Colonic mucosa (tissue), 4 donors: ENCODE results near the gene TSSK2. TPM values are rescaled to one million over a fixed set of nuclear protein-coding genes. Genes with fewer than 3 reads are reported as not detected.

Experiments
- DNase-seq: peaks from one replicate; pipeline ENCODE4 v3.0.0-alpha.2; 2020
- H3K27ac ChIP-seq: fragments of 200-600 bp; one replicate; pipeline ENCODE4 v1.8.0; 2021
- H3K27me3 ChIP-seq: fragments of 200-600 bp; one replicate; pipeline ENCODE4 v1.8.0; 2021
- H3K36me3 ChIP-seq: fragments of 200-600 bp; one replicate; pipeline ENCODE4 v1.8.0; 2021
- H3K4me1 ChIP-seq: fragments of 200-600 bp; one replicate; pipeline ENCODE4 v1.8.0; 2021; ENCODE audit warnings: mild to moderate bottlenecking
- H3K4me3 ChIP-seq: fragments of 200-600 bp; one replicate; pipeline ENCODE4 v1.8.0; 2021
- H3K9ac ChIP-seq, 2 donors: one replicate each; pipeline ENCODE4 v1.7.0; 2013; ENCODE audit warnings: control low read depth in 2 of 2, low read depth in 2 of 2, low read length in 2 of 2
- H3K9me3 ChIP-seq: fragments of 200-600 bp; one replicate; pipeline ENCODE4 v1.8.0; 2021
- intact Hi-C: fragments of 100-400 bp; cut with DNase I; formaldehyde crosslinking; loops from one replicate; pipeline ENCODE4 v1.14.1; 2022
- total RNA-seq, 2 donors: library from RNA; stranded (reverse); fragmentation: NEBNext Ultra II Directional in 1 of 2; extraction: Animal tissue kit (Norgen Biotek cat#: 25700) in 1 of 2; gene quantifications; one replicate each; pipeline ENCODE4 v1.2.1, GENCODE V29; 2021
- TF ChIP-seq, protein P1 (sequence below): fragments of 200-600 bp; IDR thresholded peaks from one replicate; pipeline ENCODE4 v1.8.0; 2022; ENCODE audit warnings: antibody characterized with exemption, mild to moderate bottlenecking
- donor health status: healthy.
- donor health status: DM: no; HTN: no; CAD: no.
- donor health status: DM: no; HTN: no; CAD: no.

Gene TSSK2
- total RNA-seq, 2 donors from 2014 or later: not detected

DNA sequence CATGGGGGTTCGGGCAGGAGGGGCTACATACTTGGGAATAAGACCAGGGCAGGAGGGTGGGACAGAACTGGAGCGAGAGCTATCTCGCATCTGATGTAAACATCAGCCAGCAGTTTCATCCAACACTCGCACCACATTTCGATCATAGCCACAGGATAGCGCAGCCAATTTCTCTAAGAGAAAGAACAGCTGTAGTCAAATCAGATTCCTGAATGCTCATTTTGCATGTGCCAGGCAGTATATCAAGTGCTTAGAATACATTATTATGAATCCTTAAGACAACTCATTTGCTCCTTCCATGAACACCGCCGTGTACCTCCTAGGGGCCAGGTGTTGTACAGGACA, 23.4 kb upstream of the TSSK2 start:
- DNase-seq: no peak
- H3K9me3 ChIP-seq: no peaks in the 10 kb centered on the region
- no peaks in the 10 kb centered on the region for H3K36me3 ChIP-seq
- no peaks in the 10 kb centered on the region for H3K27me3 ChIP-seq
- peaks cover 10% of the 10 kb centered on the region for H3K4me1 ChIP-seq
- intact Hi-C loops: no loop called here
- no peak overlapping the region for H3K9ac ChIP-seq
- H3K27ac ChIP-seq: no peak overlapping the region
- TF ChIP-seq, protein P1, sequence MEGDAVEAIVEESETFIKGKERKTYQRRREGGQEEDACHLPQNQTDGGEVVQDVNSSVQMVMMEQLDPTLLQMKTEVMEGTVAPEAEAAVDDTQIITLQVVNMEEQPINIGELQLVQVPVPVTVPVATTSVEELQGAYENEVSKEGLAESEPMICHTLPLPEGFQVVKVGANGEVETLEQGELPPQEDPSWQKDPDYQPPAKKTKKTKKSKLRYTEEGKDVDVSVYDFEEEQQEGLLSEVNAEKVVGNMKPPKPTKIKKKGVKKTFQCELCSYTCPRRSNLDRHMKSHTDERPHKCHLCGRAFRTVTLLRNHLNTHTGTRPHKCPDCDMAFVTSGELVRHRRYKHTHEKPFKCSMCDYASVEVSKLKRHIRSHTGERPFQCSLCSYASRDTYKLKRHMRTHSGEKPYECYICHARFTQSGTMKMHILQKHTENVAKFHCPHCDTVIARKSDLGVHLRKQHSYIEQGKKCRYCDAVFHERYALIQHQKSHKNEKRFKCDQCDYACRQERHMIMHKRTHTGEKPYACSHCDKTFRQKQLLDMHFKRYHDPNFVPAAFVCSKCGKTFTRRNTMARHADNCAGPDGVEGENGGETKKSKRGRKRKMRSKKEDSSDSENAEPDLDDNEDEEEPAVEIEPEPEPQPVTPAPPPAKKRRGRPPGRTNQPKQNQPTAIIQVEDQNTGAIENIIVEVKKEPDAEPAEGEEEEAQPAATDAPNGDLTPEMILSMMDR: no peak
- H3K4me3 ChIP-seq: no peak overlapping the region

DNA sequence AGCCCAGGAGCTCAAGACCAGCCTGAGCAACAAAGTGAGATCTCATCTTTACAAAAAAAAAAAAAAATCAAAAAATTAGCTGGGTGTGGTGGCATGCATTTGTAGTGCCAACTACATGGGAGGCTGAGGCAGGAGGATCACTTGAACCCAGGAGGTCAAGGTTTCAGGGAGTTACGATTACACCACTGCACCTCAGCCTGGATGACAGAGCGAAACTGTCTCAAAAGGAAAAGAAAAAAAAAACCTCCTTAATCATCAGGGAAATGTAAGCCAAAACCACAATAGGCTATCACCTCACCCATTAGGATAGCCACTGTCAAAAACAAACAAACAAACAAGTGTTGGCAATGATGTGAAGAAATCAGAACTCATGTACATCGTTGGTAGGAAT, 22.3 kb upstream of the TSSK2 start:
- Histone ChIP-seq H3K9me3 (no peaks in the 10 kb centered on the region), H3K36me3 (no peaks in the 10 kb centered on the region), H3K27me3 (no peaks in the 10 kb centered on the region), H3K4me1 (peaks cover 10% of the 10 kb centered on the region), H3K9ac (no peak overlapping the region), H3K27ac (no peak overlapping the region), H3K4me3 (no peak overlapping the region)
- intact Hi-C loops: no loop called here
- TF ChIP-seq, protein P1: no peak
- DNase-seq: no peak

DNA sequence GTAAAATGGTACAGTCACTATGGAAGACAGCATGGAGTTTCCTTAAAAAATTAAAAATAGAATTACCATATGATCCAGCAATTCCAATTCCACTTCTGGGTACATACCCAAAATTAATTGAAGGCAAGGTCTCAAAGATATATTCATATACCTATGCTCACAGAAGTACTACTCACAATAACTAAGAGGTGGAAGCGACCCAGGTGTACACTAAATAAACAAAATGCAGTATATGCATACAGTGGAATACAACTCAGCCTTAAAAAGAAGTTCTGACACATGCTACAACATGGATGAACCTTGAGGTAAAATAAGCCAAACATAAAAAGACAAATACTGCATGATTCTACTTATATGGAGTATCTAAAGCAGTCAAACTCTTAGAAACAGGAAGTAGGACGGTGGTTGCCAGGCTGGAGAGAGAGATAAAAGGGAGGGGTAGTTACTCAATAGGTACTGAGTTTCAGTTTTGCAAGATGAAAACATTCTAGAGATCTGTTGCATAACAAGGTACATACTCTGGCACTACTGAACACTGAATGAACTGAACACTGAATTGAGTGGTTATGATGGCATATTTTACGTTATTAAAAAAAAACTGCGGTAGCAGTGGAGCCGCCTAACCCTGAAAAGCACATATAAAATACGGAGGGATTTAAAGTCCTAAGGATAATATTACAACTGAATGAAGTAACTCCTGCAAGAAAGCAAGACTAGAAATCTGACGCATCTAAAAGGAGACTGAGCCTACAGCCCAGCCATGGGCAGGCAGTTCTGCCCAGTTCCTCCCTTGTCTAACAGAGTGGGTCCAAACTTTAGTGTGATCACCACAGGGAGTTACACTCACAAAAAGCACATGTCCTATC, 21.7 kb upstream of the TSSK2 start:
- TF ChIP-seq, protein P1: no peak
- no peaks in the 10 kb centered on the region for H3K36me3 ChIP-seq
- no peak overlapping the region for H3K4me3 ChIP-seq
- no peak overlapping the region for H3K9ac ChIP-seq
- peaks cover 10% of the 10 kb centered on the region for H3K4me1 ChIP-seq
- DNase-seq: no peak
- H3K27me3 ChIP-seq: no peaks in the 10 kb centered on the region
- intact Hi-C loops: no loop called here
- peak overlapping the region; percentile 32 for H3K27ac ChIP-seq
- no peaks in the 10 kb centered on the region for H3K9me3 ChIP-seq

DNA sequence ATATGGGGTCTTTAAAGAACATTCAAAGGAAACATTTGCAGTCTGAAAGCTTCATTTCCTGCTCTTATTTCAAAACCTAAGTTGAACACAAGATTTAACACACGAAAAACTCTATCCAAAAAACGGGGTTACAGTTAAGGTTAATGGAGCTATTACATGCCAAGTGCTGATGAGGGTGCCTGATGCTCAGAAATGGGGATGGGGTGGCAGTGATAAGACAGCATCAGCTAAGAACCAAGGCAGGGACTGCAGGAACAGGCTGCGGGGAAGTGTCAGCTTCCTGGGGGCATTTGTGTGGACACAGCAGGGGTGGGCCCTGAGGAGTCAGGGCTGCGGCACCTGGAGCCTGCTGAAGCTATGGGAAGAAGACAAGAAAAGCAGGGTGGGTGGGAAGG, 21.0 kb upstream of the TSSK2 start:
- H3K4me3 ChIP-seq: no peak overlapping the region
- TF ChIP-seq, protein P1: no peak
- intact Hi-C loops: no loop called here
- H3K27me3 ChIP-seq: no peaks in the 10 kb centered on the region
- no peaks in the 10 kb centered on the region for H3K36me3 ChIP-seq
- DNase-seq: no peak
- no peaks in the 10 kb centered on the region for H3K9me3 ChIP-seq
- H3K9ac ChIP-seq: no peak overlapping the region
- H3K4me1 ChIP-seq: peaks cover 10% of the 10 kb centered on the region
- peak overlapping the region; percentile 32 for H3K27ac ChIP-seq

DNA sequence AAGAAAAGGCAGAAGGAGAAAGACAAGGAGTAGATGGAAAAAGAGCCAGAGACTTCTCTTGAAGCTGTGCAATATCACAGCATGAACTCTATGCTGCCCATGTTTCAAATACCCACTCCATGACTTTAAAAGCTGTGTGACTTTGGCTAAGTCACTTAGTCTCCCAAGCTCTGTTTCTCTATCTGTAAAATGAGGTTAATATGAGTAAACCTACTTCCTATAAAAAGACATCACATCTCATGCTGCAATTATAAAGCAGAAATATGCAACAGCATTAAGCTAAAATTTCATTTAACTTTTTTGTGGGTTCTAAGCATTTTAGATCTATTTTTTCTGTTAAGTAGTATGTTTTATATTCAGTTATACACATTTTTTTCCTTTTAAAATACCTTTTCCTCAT, 20.5 kb upstream of the TSSK2 start:
- Histone ChIP-seq H3K4me1 (peaks cover 10% of the 10 kb centered on the region), H3K27me3 (no peaks in the 10 kb centered on the region), H3K9me3 (no peaks in the 10 kb centered on the region), H3K9ac (no peak overlapping the region), H3K27ac (no peak overlapping the region), H3K4me3 (no peak overlapping the region), H3K36me3 (no peaks in the 10 kb centered on the region)
- intact Hi-C loops: no loop called here
- TF ChIP-seq, protein P1: no peak
- no peak for DNase-seq
